HL-60 (cell line): ENCODE results near the gene ZMIZ1.
A peak's percentile ranks its signal among the peaks of the same experiment; 100 is the strongest.

Source experiments
- DNase-seq, 2 experiments: peaks; one replicate each; pipeline ENCODE4 v3.0.0-alpha.2; 2010 to 2020; ENCODE audit warnings: low read depth in 1 of 2, low spot score in 1 of 2
- H3K27ac ChIP-seq: fragments of 250-450 bp; sonication (Bioruptor Pico); replicated peaks from 2 replicates; pipeline ENCODE4 v1.5.1; 2020; ENCODE audit warnings: mild to moderate bottlenecking, moderate library complexity
- H3K27me3 ChIP-seq: fragments of 250-450 bp; sonication (Bioruptor Pico); 2 replicates; pipeline ENCODE4 v1.5.1; 2021; ENCODE audit warnings: mild to moderate bottlenecking, moderate library complexity; ENCODE audit not compliant: insufficient read depth, poor library complexity, severe bottlenecking
- H3K4me3 ChIP-seq: replicated peaks from 2 replicates; pipeline ENCODE4 v1.5.1; 2011; ENCODE audit warnings: mild to moderate bottlenecking, control low read depth, low read length; ENCODE audit not compliant: insufficient read depth
- CTCF ChIP-seq: IDR thresholded peaks from one replicate; pipeline ENCODE4 v1.5.1; 2011; ENCODE audit warnings: low read length, control low read depth, inconsistent platforms; ENCODE audit not compliant: insufficient read depth
- GABPA ChIP-seq: IDR thresholded peaks from 2 replicates; pipeline ENCODE4 v1.6.1; 2012; ENCODE audit warnings: low read depth
- POLR2AphosphoS5 ChIP-seq: IDR thresholded peaks from 2 replicates; pipeline ENCODE4 v1.6.1; 2012; ENCODE audit warnings: low read depth
- REST ChIP-seq: IDR thresholded peaks from 2 replicates; pipeline ENCODE4 v1.6.1; 2012; ENCODE audit warnings: low read depth; ENCODE audit not compliant: insufficient replicate concordance
- SPI1 ChIP-seq: IDR thresholded peaks from 2 replicates; pipeline ENCODE4 v1.6.1; 2012; ENCODE audit warnings: low read depth, mild to moderate bottlenecking, borderline replicate concordance

ZMIZ1 gene

DNA sequence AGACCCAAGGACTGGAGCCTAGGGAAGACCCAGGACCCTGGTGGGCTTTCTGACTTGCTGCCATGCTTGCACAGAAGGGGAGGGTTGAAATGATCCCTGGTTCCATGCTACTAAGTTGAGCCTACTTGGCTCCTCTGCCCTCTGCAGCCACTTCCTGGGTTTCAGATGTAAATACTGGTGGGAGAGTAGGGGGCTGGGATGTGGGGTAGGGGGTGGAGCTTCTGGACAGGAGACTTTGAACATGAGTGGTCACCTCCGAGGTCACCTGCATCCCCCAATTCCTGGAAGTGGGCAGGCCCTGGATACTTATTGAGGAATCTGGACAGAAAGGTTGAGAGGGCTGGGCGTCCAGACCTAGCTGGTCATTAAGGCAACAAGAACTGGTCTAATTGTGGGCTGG is 2.9 kb upstream of the ZMIZ1 start:
- no peak for DNase-seq
- TF ChIP-seq SPI1 (no peak), POLR2AphosphoS5 (no peak), GABPA (no peak)
- no peaks in the 10 kb centered on the region for H3K27me3 ChIP-seq
- H3K27ac ChIP-seq: no peak overlapping the region
- H3K4me3 ChIP-seq: no peak overlapping the region

DNA sequence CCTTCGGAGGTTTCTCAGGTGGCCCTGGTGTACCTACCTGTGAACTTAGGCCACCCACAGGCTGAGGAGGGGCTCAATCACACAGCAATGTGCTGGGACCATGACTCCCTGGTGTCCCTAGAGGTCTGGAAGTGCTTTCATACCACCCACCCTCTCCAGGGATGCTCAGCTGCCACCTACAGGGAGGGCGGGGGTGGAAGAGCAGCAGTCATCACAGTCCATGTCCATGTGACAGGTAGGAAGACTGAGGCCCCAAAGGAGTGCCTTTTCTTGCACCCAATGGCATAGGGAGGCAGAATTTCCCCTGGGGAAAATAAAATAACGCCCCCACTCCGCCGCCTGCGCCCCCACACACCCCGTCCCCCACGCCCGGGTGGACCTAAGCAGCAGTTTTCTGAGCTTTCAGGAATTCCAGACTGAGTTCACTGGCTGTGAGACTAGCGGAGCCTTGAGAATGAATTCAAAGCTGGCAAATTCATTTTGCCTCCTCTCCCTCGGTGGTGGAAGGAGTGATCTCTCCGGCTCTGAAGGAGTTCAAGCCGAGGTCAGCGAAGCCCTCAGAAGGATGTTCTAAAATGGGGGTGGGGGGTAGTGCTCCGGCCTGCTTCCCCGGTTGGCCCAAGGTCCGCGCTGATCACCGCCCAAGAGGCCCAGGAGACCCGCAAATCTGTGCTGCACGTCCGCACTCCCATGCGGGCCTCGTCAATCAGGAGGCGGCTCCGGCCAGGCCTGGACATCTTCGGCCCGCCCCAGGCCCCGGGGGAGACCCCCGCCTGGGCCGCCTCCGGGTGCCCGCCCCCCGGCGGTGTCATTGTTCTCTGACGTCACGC is 2.1 kb upstream of the ZMIZ1 start:
- H3K27ac ChIP-seq: no peak overlapping the region
- no peaks in the 10 kb centered on the region for H3K27me3 ChIP-seq
- peak overlapping the region; percentile 73 for H3K4me3 ChIP-seq
- DNase-seq: no peak
- no peak for TF ChIP-seq SPI1
- no peak for TF ChIP-seq GABPA
- TF ChIP-seq CTCF: no peak
- no peak for TF ChIP-seq REST
- TF ChIP-seq POLR2AphosphoS5: no peak

DNA sequence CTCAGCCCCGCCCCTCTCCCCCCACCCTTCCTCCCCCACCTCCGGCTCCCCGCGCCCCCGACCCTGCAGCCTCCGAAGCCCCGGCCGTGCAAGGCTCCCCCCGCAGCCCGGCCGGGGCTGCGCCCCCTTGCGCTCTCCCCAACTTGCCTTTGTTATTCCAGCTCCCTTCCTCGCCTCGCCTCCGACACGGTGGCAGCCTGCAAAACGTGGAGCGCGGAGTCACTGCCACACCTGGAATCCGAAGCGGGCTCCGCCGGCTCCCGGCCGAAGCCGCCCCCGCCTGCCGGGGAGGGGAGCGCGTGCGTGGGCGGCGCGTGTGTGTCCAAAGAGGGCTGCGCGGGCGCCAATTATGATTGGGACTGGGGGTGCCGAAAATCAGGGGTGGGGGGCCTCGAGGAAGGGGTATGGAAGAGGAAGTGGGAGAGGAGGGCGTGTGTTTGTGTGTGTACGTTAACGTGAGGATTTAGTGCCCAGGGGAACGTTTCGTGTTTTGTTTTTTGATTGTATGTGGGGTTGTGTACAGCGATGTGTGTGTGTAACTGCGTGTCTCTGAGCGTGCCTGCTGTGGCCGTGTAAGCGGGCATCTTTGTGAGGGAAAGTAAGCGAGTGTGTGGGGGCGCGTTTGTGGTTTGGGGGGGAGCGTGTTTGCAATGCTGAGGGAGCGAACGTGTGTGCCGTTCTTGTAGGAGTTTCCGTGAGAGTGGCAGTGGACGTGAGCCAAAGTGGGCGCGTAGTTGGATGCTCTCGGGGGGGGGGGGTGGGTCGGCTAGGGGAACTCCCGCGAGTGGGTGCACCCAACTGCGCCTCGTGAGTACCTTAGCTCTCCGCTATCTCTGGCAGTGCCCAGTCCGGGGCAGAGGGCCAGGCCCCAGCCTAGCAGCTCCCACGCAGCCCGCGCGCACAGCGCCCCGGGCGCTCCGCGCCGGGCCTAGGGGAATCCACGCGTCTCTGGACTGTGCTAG is 1.2 kb upstream of the ZMIZ1 start:
- no peak for TF ChIP-seq GABPA
- peak; percentile 62; the same call in 1 of the 2 replicates for TF ChIP-seq SPI1
- H3K27me3 ChIP-seq: no peaks in the 10 kb centered on the region
- H3K4me3 ChIP-seq: peak overlapping the region; percentile 73
- DNase-seq: peak; percentile 82 to 83
- H3K27ac ChIP-seq: peak overlapping the region; percentile 28

DNA sequence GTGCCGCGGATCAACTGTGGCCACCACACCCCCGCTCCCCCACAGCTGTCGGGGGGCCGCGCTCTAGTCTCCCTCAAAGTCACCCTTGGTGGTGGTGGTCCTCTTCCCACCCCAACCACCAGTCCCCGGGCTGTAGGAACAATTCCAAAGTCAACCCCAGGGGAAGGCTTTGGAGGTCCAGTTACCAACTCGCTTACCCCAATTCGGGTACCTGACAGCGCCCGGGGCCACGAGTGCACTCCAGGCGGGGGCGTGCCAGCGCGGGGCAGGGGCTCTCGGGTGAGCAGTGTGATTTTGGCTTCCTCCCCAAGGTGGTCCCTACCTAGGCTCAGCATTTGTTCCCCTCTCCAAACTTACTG is 584 bp upstream of the ZMIZ1 start:
- TF ChIP-seq SPI1: no peak
- no peak for TF ChIP-seq GABPA
- no peak for TF ChIP-seq CTCF
- no peak for TF ChIP-seq REST
- no peak for TF ChIP-seq POLR2AphosphoS5
- DNase-seq: no peak

More for the DNA sequence above, 584 bp upstream of the ZMIZ1 start:
- Histone ChIP-seq H3K27ac (peak overlapping the region; percentile 28), H3K27me3 (no peaks in the 10 kb centered on the region), H3K4me3 (peak overlapping the region; percentile 73)
